ENCODE measurements around the gene AURKA. TPM values are rescaled to one million over a fixed set of nuclear protein-coding genes. Genes with fewer than 3 reads are reported as not detected.

The AURKA gene
- total and polyA plus RNA-seq, 4 donors: 0.26 to 2.1 (median 0.76) TPM

DNA sequence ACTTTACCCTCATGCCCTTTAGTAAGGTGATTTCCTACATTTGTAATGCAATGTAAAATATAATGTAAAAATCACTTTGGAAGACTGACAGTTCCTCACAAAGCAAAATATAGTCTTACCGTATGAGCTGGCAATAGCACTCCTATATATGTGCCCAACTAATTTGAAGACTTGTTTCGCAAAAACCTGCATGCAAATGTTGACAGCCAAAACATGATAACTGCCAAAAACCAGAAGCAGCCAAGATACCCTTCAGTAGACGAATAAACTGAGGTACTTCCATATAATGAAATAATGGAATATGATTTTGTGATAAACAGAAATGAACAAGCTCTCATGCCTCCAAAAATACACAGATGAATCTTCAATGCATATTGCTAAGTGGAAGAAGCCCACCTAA lies 13.6 kb downstream of the AURKA start:
- no peak for ATAC-seq (ENCODE audit: low FRiP score)
- DNase-seq: no peak
- WGBS, 2 donors: 82 to 88% methylated on average over 3 of the region's 3 CpGs
- Histone ChIP-seq H3K27me3 (ENCODE audit: control insufficient read depth in 1 of 2, insufficient read depth in 2 of 2, low read length in 1 of 2) (no peaks in the 10 kb centered on the region), H3K4me1 (ENCODE audit: control insufficient read depth in 1 of 2, insufficient read depth in 2 of 2, low read length in 2 of 2) (no peaks in the 10 kb centered on the region), H3K36me3 (ENCODE audit: control insufficient read depth in 1 of 2, insufficient read depth in 2 of 2, low read length in 1 of 2) (no peaks in the 10 kb centered on the region), H3K27ac (ENCODE audit: low read depth in 1 of 2, low read length in 2 of 2) (no peak overlapping the region), H3K4me3 (ENCODE audit: low read length in 2 of 2) (no peak overlapping the region), H3K9me3 (ENCODE audit: control insufficient read depth, low read length) (no peaks in the 10 kb centered on the region)
- intact Hi-C loops (cut with DNase I): no loop called here

- DNase-seq (no peak), ATAC-seq (ENCODE audit: low FRiP score) (no peak)
- H3K27me3 ChIP-seq (ENCODE audit: control insufficient read depth in 1 of 2, insufficient read depth in 2 of 2, low read length in 1 of 2): no peaks in the 10 kb centered on the region
- intact Hi-C loops (cut with DNase I): no loop called here
- H3K9me3 ChIP-seq (ENCODE audit: control insufficient read depth, low read length): no peaks in the 10 kb centered on the region
- H3K27ac ChIP-seq (ENCODE audit: low read depth in 1 of 2, low read length in 2 of 2): no peak overlapping the region
- H3K4me1 ChIP-seq (ENCODE audit: control insufficient read depth in 1 of 2, insufficient read depth in 2 of 2, low read length in 2 of 2): no peaks in the 10 kb centered on the region
- no peaks in the 10 kb centered on the region for H3K36me3 ChIP-seq (ENCODE audit: control insufficient read depth in 1 of 2, insufficient read depth in 2 of 2, low read length in 1 of 2)
- no peak overlapping the region for H3K4me3 ChIP-seq (ENCODE audit: low read length in 2 of 2)
- WGBS, 2 donors: 74 to 80% methylated on average over 2 of the region's 2 CpGs
These were observed 15.7 kb downstream of the AURKA start for GRCh38 chr20:56376331-56376730.

- no peaks in the 10 kb centered on the region for H3K27me3 ChIP-seq (ENCODE audit: control insufficient read depth in 1 of 2, insufficient read depth in 2 of 2, low read length in 1 of 2)
- DNase-seq (no peak), ATAC-seq (ENCODE audit: low FRiP score) (no peak)
- 84 to 89% methylated on average over 1 of the region's 1 CpG for WGBS, 2 donors
- no peak overlapping the region for H3K4me3 ChIP-seq (ENCODE audit: low read length in 2 of 2)
- no peaks in the 10 kb centered on the region for H3K4me1 ChIP-seq (ENCODE audit: control insufficient read depth in 1 of 2, insufficient read depth in 2 of 2, low read length in 2 of 2)
- intact Hi-C loops (cut with DNase I): no loop called here
- no peaks in the 10 kb centered on the region for H3K9me3 ChIP-seq (ENCODE audit: control insufficient read depth, low read length)
- no peaks in the 10 kb centered on the region for H3K36me3 ChIP-seq (ENCODE audit: control insufficient read depth in 1 of 2, insufficient read depth in 2 of 2, low read length in 1 of 2)
- H3K27ac ChIP-seq (ENCODE audit: low read depth in 1 of 2, low read length in 2 of 2): no peak overlapping the region
These were observed 18.1 kb downstream of the AURKA start for GRCh38 chr20:56373942-56374341.

GRCh38 chr20:56372850-56373249 lies 19.2 kb downstream of the AURKA start:
- intact Hi-C loops (cut with DNase I): no loop called here
- no peaks in the 10 kb centered on the region for H3K9me3 ChIP-seq (ENCODE audit: control insufficient read depth, low read length)
- no peak for ATAC-seq (ENCODE audit: low FRiP score)
- DNase-seq: no peak
- no peak overlapping the region for H3K4me3 ChIP-seq (ENCODE audit: low read length in 2 of 2)
- no peaks in the 10 kb centered on the region for H3K36me3 ChIP-seq (ENCODE audit: control insufficient read depth in 1 of 2, insufficient read depth in 2 of 2, low read length in 1 of 2)
- no peaks in the 10 kb centered on the region for H3K27me3 ChIP-seq (ENCODE audit: control insufficient read depth in 1 of 2, insufficient read depth in 2 of 2, low read length in 1 of 2)
- WGBS, 2 donors: 92 to 95% methylated on average over 1 of the region's 1 CpG
- H3K27ac ChIP-seq (ENCODE audit: low read depth in 1 of 2, low read length in 2 of 2): no peak overlapping the region
- no peaks in the 10 kb centered on the region for H3K4me1 ChIP-seq (ENCODE audit: control insufficient read depth in 1 of 2, insufficient read depth in 2 of 2, low read length in 2 of 2)

DNA sequence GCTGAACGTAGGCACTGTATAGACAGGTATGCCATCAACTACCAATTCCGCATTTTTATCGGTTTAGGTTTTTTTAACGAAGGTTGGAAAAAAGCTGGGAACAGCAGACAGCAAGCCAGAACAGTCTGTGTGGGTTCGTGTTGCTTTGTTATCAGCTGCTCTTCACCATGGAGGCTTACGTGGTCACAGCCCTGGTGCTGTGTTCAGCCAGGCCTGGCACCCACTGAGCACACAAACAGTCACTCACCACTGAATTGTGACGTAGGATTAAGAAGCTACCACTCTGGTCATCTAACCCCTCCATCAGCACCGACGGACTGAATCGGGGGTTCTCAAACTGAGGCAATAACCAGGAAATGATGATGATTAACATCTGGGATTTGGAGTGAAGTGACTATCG lies 20.0 kb downstream of the AURKA start:
- Histone ChIP-seq H3K36me3 (ENCODE audit: control insufficient read depth in 1 of 2, insufficient read depth in 2 of 2, low read length in 1 of 2) (no peaks in the 10 kb centered on the region), H3K27me3 (ENCODE audit: control insufficient read depth in 1 of 2, insufficient read depth in 2 of 2, low read length in 1 of 2) (no peaks in the 10 kb centered on the region), H3K4me1 (ENCODE audit: control insufficient read depth in 1 of 2, insufficient read depth in 2 of 2, low read length in 2 of 2) (no peaks in the 10 kb centered on the region), H3K4me3 (ENCODE audit: low read length in 2 of 2) (no peak overlapping the region), H3K27ac (ENCODE audit: low read depth in 1 of 2, low read length in 2 of 2) (no peak overlapping the region), H3K9me3 (ENCODE audit: control insufficient read depth, low read length) (no peaks in the 10 kb centered on the region)
- WGBS, 2 donors: 85 to 95% methylated on average over 11 of the region's 11 CpGs
- ATAC-seq (ENCODE audit: low FRiP score): no peak
- no peak for DNase-seq
- intact Hi-C loops (cut with DNase I): no loop called here

DNA sequence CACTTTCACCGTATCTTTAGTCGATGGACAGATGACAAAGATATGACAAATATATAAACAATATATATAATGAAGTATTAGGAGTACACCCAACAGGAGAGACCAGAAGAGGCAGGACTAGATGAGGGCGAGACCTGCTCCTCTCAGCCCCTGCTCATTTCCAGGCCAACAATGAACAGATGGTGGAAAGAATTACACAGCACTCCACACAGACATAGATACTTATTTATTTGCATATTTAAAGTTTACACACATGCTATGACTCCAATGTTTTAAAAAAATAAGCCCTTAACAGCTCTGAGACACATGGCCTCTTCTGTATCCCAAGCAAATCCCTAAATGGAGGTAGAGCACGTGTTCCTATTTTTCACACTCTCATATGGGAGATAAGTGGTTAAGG lies 22.8 kb downstream of the AURKA start:
- WGBS, 2 donors: 75 to 83% methylated on average over 4 of the region's 4 CpGs
- no peak for ATAC-seq (ENCODE audit: low FRiP score)
- intact Hi-C loops (cut with DNase I): no loop called here
- Histone ChIP-seq H3K9me3 (ENCODE audit: control insufficient read depth, low read length) (no peaks in the 10 kb centered on the region), H3K4me3 (ENCODE audit: low read length in 2 of 2) (no peak overlapping the region), H3K27ac (ENCODE audit: low read depth in 1 of 2, low read length in 2 of 2) (no peak overlapping the region), H3K36me3 (ENCODE audit: control insufficient read depth in 1 of 2, insufficient read depth in 2 of 2, low read length in 1 of 2) (no peaks in the 10 kb centered on the region), H3K27me3 (ENCODE audit: control insufficient read depth in 1 of 2, insufficient read depth in 2 of 2, low read length in 1 of 2) (no peaks in the 10 kb centered on the region), H3K4me1 (ENCODE audit: control insufficient read depth in 1 of 2, insufficient read depth in 2 of 2, low read length in 2 of 2) (no peaks in the 10 kb centered on the region)
- DNase-seq: no peak

- WGBS, 2 donors: 65 to 72% methylated on average over 6 of the region's 6 CpGs
- Histone ChIP-seq H3K4me1 (ENCODE audit: control insufficient read depth in 1 of 2, insufficient read depth in 2 of 2, low read length in 2 of 2) (no peaks in the 10 kb centered on the region), H3K27me3 (ENCODE audit: control insufficient read depth in 1 of 2, insufficient read depth in 2 of 2, low read length in 1 of 2) (no peaks in the 10 kb centered on the region), H3K4me3 (ENCODE audit: low read length in 2 of 2) (no peak overlapping the region), H3K9me3 (ENCODE audit: control insufficient read depth, low read length) (no peaks in the 10 kb centered on the region), H3K36me3 (ENCODE audit: control insufficient read depth in 1 of 2, insufficient read depth in 2 of 2, low read length in 1 of 2) (no peaks in the 10 kb centered on the region), H3K27ac (ENCODE audit: low read depth in 1 of 2, low read length in 2 of 2) (no peak overlapping the region)
- intact Hi-C loops (cut with DNase I): no loop called here
- DNase-seq (no peak), ATAC-seq (ENCODE audit: low FRiP score) (no peak)
These were observed 23.5 kb downstream of the AURKA start for GRCh38 chr20:56368351-56369134.

GRCh38 chr20:56363491-56363890 lies 28.5 kb downstream of the AURKA start:
- H3K27me3 ChIP-seq (ENCODE audit: control insufficient read depth in 1 of 2, insufficient read depth in 2 of 2, low read length in 1 of 2): no peaks in the 10 kb centered on the region
- H3K36me3 ChIP-seq (ENCODE audit: control insufficient read depth in 1 of 2, insufficient read depth in 2 of 2, low read length in 1 of 2): no peaks in the 10 kb centered on the region
- no peak for ATAC-seq (ENCODE audit: low FRiP score)
- DNase-seq: no peak
- no peaks in the 10 kb centered on the region for H3K9me3 ChIP-seq (ENCODE audit: control insufficient read depth, low read length)
- no peaks in the 10 kb centered on the region for H3K4me1 ChIP-seq (ENCODE audit: control insufficient read depth in 1 of 2, insufficient read depth in 2 of 2, low read length in 2 of 2)
- WGBS, 2 donors: 94% methylated on average over 6 of the region's 6 CpGs
- intact Hi-C loops (cut with DNase I): no loop called here
- no peak overlapping the region for H3K27ac ChIP-seq (ENCODE audit: low read depth in 1 of 2, low read length in 2 of 2)
- H3K4me3 ChIP-seq (ENCODE audit: low read length in 2 of 2): no peak overlapping the region

GRCh38 chr20:56362833-56363413 lies 29.1 kb downstream of the AURKA start:
- no peak overlapping the region for H3K27ac ChIP-seq (ENCODE audit: low read depth in 1 of 2, low read length in 2 of 2)
- intact Hi-C loops (cut with DNase I): no loop called here
- DNase-seq: no peak

More at GRCh38 chr20:56362833-56363413, 29.1 kb downstream of the AURKA start:
- no peaks in the 10 kb centered on the region for H3K9me3 ChIP-seq (ENCODE audit: control insufficient read depth, low read length)
- no peak for ATAC-seq (ENCODE audit: low FRiP score)
- H3K36me3 ChIP-seq (ENCODE audit: control insufficient read depth in 1 of 2, insufficient read depth in 2 of 2, low read length in 1 of 2): no peaks in the 10 kb centered on the region
- no peaks in the 10 kb centered on the region for H3K4me1 ChIP-seq (ENCODE audit: control insufficient read depth in 1 of 2, insufficient read depth in 2 of 2, low read length in 2 of 2)
- no peaks in the 10 kb centered on the region for H3K27me3 ChIP-seq (ENCODE audit: control insufficient read depth in 1 of 2, insufficient read depth in 2 of 2, low read length in 1 of 2)
- 39 to 44% methylated on average over 8 of the region's 8 CpGs for WGBS, 2 donors
- no peak overlapping the region for H3K4me3 ChIP-seq (ENCODE audit: low read length in 2 of 2)

All from aorta (tissue), 5 donors.